ENCODE results near the gene SMAD6.

The SMAD6 gene

DNA sequence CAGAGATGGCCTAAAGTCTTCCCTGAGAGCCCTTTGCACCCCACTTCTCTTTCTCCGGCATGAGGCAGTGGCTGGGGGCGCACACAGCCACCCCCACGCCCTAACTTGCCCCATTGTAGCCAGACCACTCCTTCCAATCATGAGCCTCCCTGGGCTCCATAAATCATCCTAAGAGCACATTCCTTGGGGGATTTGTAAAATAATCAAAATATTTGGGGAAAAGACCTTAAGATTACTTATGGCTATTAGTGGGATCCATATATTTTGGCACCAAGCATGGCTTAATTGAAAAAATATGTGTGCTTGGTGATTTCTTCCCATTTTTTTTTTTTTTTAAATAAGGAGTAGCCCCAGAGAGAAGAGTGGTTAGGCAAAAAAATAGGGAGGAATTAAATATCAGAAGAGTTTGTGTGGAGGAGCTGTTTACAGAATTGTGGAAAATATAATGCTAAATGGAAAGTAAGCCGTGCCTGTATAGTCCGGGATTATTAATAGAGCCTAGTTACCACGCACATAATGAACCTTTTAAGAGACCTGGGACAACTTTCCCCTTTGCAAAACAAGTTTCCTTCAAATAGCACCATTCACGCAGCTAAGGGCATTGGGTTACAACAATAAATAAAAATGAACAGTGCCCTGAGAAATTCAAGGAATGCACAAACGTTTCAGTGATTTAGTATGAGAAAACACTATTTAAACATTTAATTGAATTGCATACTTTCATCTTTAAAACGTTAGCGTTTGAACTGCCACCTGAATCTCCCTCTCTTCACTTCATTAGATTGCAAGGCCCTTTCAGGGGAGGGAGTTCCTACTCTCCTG is 46.1 kb downstream of the SMAD6 start:
- Histone ChIP-seq H3K27ac (no peak overlapping the region), H3K4me1 (no peaks in the 10 kb centered on the region), H2AFZ (no peak overlapping the region), H3K79me2 (no peaks in the 10 kb centered on the region), H3K9ac (no peak overlapping the region), H3K9me3 (ENCODE audit: control insufficient read depth, low read length) (no peaks in the 10 kb centered on the region), H3K4me3 (ENCODE audit: low read depth, low read length) (no peak overlapping the region), H3K36me3 (ENCODE audit: control insufficient read depth, insufficient read depth, low read length) (no peaks in the 10 kb centered on the region), H3K4me2 (ENCODE audit: low read length) (no peak overlapping the region), H3K27me3 (ENCODE audit: control insufficient read depth, insufficient read depth, low read length) (no peaks in the 10 kb centered on the region)
- TF ChIP-seq, protein P1, sequence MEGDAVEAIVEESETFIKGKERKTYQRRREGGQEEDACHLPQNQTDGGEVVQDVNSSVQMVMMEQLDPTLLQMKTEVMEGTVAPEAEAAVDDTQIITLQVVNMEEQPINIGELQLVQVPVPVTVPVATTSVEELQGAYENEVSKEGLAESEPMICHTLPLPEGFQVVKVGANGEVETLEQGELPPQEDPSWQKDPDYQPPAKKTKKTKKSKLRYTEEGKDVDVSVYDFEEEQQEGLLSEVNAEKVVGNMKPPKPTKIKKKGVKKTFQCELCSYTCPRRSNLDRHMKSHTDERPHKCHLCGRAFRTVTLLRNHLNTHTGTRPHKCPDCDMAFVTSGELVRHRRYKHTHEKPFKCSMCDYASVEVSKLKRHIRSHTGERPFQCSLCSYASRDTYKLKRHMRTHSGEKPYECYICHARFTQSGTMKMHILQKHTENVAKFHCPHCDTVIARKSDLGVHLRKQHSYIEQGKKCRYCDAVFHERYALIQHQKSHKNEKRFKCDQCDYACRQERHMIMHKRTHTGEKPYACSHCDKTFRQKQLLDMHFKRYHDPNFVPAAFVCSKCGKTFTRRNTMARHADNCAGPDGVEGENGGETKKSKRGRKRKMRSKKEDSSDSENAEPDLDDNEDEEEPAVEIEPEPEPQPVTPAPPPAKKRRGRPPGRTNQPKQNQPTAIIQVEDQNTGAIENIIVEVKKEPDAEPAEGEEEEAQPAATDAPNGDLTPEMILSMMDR (IDR thresholded peaks at IDR 0.05): no peak

DNA sequence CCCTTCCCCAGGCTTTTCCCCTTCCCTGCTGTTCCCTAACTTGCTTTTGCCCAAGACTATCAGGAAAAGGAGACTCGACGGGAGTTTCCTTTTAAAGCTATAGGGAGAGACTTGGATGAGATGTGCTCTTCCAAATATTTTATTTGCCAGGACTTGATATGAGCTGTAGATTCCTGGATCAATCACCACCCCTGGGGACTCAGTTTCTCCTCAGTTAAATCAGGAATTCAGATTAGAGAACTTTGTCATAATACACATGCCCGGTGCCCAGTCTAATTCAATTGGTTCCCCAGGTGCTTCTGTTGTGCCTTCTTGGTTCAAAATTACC is 46.6 kb downstream of the SMAD6 start:
- H3K27ac ChIP-seq: no peak overlapping the region
- no peaks in the 10 kb centered on the region for H3K27me3 ChIP-seq (ENCODE audit: control insufficient read depth, insufficient read depth, low read length)
- no peak overlapping the region for H3K9ac ChIP-seq
- H3K4me1 ChIP-seq: no peaks in the 10 kb centered on the region
- H3K9me3 ChIP-seq (ENCODE audit: control insufficient read depth, low read length): no peaks in the 10 kb centered on the region
- no peak overlapping the region for H3K4me3 ChIP-seq (ENCODE audit: low read depth, low read length)
- H3K4me2 ChIP-seq (ENCODE audit: low read length): no peak overlapping the region
- no peak overlapping the region for H2AFZ ChIP-seq
- no peaks in the 10 kb centered on the region for H3K36me3 ChIP-seq (ENCODE audit: control insufficient read depth, insufficient read depth, low read length)
- TF ChIP-seq, protein P1 (IDR thresholded peaks at IDR 0.05): no peak
- H3K79me2 ChIP-seq: no peaks in the 10 kb centered on the region

DNA sequence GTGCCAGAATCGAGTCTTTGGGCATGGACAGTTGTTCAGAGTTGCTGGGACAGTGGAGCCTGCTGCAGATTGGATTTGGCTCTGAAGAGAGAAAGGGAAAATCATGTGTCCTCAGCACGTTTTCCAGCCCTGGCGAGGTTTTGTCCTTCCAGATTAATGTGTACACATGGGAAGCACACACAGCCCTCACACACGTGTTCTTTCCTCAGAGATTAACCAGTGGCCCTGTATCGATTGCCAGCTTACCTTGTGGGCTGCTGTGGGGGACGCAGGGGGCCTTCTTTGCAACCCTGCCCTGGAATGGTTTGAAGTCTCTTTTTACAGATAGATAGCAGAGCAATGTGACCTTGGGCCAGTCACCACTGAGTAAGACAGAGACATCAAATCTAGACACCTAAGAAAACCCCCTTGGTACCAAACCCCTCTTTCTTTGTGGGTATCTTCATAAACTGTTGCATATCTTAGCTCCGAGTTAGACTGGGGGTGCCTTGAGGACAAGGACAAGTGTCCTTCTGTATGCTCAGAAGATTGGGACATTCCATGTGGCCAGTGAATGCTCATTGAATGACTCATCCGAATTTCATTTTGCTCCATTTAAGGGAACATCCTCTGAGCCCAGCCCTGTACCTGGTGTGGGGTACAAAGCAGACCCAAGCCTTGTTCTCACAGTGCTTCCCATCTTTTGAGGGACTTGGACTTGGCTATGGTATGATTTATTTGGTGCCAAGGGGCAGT is 48.0 kb downstream of the SMAD6 start:
- Histone ChIP-seq H2AFZ (no peak overlapping the region), H3K27ac (no peak overlapping the region), H3K36me3 (ENCODE audit: control insufficient read depth, insufficient read depth, low read length) (no peaks in the 10 kb centered on the region), H3K27me3 (ENCODE audit: control insufficient read depth, insufficient read depth, low read length) (no peaks in the 10 kb centered on the region), H3K79me2 (no peaks in the 10 kb centered on the region), H3K9me3 (ENCODE audit: control insufficient read depth, low read length) (no peaks in the 10 kb centered on the region), H3K9ac (no peak overlapping the region), H3K4me3 (ENCODE audit: low read depth, low read length) (no peak overlapping the region), H3K4me2 (ENCODE audit: low read length) (no peak overlapping the region), H3K4me1 (no peaks in the 10 kb centered on the region)
- TF ChIP-seq, protein P1 (IDR thresholded peaks at IDR 0.05): no peak

DNA sequence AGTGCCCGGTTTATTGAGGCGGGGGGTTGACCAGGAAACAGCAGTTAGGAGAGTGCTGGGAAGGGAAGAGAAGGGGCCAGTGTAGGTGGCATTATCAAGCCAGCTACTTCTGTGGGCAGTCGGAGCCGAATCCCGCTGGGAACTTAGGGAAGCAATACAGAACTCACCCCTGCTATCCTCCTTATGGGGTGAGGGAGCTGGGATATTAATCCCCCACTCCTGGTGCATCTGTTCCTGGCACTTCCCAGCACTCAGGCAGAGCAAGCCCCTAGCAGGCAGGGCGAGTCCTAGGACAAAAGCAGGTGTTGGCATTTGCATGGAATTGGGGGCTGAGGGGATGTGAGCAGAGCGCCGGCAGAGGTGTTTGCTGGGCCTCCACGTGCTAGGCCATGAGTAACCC is 48.6 kb downstream of the SMAD6 start:
- no peak overlapping the region for H3K4me3 ChIP-seq (ENCODE audit: low read depth, low read length)
- no peaks in the 10 kb centered on the region for H3K79me2 ChIP-seq
- H3K27ac ChIP-seq: no peak overlapping the region
- no peaks in the 10 kb centered on the region for H3K27me3 ChIP-seq (ENCODE audit: control insufficient read depth, insufficient read depth, low read length)
- no peaks in the 10 kb centered on the region for H3K4me1 ChIP-seq
- H2AFZ ChIP-seq: no peak overlapping the region
- no peak overlapping the region for H3K9ac ChIP-seq
- no peaks in the 10 kb centered on the region for H3K9me3 ChIP-seq (ENCODE audit: control insufficient read depth, low read length)
- H3K36me3 ChIP-seq (ENCODE audit: control insufficient read depth, insufficient read depth, low read length): no peaks in the 10 kb centered on the region
- no peak overlapping the region for H3K4me2 ChIP-seq (ENCODE audit: low read length)
- TF ChIP-seq, protein P1 (IDR thresholded peaks at IDR 0.05): no peak
